ENCODE data around the gene ATG9B.
"Not testable (repeated sequence)": the region's sequence is repeated elsewhere in the genome, so short reads cannot be mapped to it uniquely, and the experiment has no call there.

ATG9B gene

DNA sequence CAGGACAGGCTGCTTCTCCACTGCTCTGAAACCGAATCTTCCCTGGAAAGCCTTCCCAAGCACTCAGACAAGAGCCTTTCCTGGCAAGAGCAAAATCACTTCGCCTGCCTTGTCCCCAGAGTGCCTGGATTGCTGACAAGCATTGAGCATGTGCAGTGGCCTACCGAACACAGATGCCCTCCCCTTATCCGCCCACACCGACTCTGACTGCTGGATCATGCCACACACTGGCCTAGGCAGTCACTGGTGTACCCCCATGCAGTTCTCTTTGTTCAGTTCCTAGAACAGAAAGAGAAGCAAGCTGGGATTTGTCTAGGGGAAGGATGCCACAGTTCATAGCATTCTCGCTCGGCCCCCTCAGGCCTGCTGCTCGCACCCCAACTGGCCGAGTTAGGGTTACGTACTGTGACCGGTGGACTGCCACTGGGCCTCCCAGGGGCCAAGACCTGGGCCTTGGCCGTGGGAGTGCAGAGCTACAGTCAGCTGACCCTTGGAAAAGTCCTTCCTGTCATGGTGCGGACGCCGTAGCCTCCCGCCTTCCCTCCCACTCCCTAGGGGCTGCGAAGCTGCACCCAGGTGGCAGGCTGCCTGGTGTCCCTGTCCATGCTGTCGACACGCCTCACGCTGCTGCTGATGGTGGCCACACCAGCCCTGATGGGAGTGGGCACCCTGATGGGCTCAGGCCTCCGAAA lies 10.9 kb upstream of the ATG9B start:
- no peak for DNase-seq (ENCODE audit: low read depth in 2 of 2)

DNA sequence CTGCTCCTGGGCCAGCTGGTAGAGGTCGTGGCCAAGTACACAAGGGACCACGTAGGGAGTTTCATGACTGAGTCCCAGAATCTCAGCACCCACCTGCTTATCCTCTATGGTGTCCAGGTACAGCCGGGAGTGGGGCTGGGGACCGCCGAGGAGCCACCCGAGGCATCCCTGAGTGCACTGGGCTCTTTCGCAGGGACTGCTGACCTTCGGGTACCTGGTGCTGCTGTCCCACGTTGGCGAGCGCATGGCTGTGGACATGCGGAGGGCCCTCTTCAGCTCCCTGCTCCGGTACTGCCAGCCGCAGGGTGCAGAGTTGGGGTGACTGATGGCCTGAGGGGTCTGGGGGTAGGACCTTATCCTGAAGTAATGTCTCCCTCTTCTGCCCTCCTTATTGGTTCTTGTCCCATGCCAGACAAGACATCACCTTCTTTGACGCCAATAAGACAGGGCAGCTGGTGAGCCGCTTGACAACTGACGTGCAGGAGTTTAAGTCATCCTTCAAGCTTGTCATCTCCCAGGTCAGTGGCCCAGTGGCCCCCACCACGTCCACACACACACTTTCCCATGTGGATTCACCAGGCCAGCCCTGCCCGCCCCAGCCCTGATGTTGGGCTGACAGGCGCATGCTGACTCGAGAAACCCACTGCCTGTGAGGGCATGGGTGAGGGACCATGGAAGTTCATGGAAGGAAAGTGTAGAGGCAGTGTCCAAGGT lies 10.2 kb upstream of the ATG9B start:
- no peak for DNase-seq (ENCODE audit: low read depth in 2 of 2)

DNA sequence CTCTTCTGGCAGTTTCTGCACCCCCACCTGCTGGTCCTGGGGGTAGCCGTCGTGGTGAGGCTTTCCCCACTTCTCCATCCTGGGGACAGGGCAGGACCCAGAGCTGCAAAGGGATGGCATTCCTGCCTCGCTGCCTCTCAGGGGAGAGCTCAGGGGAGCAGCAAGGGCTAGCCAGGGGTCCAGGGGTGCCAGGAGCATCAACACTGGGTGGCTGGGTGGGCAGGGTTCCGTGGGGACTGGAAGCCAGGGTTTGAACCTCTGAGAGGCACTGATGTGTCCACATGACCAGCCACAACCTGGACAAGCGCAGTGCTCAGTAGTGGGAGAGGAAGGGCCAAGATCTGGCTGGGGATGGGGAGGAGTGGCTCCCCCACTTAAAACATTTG lies 9.6 kb upstream of the ATG9B start:
- no peak for DNase-seq (ENCODE audit: low read depth in 2 of 2)

DNA sequence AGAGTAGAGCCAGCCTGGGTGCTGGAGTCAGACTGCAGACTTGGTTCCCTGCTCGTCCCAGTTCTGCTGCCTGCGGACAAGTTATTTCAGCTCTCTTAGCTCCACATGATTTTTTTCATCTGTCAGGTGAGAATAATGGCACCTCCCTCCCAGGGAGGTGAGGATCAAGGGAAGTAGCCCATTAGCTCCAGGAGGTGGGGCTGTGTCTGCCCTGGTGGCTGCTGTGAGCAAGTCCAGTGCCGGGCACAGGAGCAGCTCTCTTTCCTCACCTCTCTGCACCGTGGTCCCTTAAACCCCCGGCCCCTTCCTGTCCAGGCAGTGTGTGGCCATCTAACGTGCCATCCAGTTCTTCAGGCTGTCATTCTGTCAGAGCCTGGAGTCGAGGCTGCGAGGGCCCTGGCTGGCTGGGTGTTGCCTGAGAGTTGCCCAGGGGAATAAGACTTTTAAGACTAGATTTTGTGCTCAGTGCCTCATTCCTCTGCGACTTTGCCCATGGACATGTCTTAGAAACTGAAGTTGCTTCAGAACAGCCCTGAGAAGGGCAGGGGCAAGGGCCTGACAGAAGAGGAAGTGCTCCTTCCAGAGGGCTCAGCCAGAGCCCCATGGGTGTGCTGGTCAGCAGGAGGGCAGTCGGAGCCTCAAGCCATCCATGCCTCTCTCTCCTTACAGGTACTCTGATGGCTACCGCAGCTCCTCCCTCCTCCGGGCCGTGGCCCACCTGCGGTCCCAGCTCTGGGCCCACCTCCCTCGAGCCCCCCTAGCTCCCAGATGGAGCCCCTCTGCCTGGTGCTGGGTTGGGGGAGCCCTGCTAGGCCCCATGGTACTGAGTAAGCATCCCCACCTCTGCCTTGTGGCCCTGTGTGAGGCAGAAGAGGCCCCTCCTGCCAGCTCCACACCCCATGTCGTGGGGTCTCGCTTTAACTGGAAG lies 8.9 kb upstream of the ATG9B start:
- no peak for DNase-seq (ENCODE audit: low read depth in 2 of 2)

DNA sequence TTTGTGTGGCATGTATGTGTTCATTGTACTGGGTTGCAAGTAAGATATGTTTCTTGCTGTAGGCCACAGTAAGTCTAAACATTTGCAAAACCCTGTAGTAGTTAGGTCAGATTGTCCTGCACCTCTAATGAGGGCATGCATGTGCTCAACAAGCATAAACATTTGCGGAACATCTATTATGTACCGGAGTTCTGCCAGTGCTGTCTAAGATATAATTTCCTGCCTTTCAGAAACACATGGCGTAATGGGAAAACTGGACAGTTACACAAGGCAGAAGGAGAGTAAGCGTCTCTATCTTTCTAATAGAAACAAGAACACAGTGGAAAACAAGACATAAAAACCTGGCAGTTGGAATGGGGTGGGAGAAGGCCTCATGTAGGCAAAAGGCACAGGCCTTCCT lies 6.7 kb upstream of the ATG9B start:
- no peak for DNase-seq (ENCODE audit: low read depth in 2 of 2)

DNA sequence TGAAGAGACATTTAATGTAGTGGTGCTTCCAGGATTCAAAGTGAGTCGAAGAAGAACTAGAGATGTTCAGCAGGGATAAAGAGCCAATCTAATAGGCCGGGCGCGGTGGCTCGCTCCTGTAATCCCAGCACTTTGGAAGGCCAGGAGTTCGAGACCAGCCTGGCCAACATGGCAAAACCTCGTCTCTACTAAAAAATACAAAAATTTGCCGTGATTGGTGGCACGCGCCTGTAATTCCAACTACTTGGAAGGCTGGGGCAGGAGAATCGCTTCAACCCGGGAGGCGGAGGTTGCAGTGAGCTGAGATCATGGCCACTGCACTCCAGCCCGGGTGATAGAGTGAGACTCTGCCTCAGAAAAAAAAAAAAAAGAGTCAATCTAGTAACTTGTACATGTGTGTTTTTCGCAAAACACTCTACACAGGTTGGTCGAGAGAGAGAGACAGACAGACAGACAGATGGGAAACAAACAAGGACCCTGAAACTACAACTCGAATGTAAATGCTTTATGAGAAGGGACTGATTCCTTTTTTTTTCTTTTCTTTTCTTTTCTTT lies 4.7 kb upstream of the ATG9B start:
- no peak for DNase-seq (ENCODE audit: low read depth in 2 of 2)

GRCh38 chr7:151028131-151028947 lies 4.0 kb upstream of the ATG9B start, which contains the start of gene ABCB8:
TSS of gene ABCB8 (plus strand) at chr7:151028450. CDS start at chr7:151028516, 66 bp downstream.
- DNase-seq (ENCODE audit: low read depth in 2 of 2) = peak; percentile 96 to 97

DNA sequence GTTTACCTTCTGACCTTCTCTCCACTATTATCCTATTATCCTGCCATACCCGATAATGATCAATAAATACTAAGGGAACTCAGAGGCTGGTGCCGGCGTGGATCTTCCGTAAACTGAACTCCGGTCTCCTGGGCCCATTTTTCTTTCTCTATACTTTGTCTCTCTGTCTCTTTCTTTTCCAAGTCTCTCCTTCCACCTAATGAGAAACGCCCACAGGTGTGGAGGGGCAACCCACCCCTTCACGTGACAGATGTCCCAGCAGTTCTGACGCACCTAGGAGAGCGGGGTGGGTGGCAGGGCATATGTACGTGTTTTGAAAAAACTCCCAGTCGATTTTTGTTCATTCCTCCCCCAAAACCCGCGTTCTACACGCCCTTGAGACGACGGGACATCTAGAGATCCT lies 3.4 kb upstream of the ATG9B start:
- not testable (repeated sequence) for DNase-seq (ENCODE audit: low read depth in 2 of 2)

- DNase-seq (ENCODE audit: low read depth in 2 of 2) = not testable (repeated sequence)
Observed at GRCh38 chr7:151026771-151027727, 2.8 kb upstream of the ATG9B start.

DNA sequence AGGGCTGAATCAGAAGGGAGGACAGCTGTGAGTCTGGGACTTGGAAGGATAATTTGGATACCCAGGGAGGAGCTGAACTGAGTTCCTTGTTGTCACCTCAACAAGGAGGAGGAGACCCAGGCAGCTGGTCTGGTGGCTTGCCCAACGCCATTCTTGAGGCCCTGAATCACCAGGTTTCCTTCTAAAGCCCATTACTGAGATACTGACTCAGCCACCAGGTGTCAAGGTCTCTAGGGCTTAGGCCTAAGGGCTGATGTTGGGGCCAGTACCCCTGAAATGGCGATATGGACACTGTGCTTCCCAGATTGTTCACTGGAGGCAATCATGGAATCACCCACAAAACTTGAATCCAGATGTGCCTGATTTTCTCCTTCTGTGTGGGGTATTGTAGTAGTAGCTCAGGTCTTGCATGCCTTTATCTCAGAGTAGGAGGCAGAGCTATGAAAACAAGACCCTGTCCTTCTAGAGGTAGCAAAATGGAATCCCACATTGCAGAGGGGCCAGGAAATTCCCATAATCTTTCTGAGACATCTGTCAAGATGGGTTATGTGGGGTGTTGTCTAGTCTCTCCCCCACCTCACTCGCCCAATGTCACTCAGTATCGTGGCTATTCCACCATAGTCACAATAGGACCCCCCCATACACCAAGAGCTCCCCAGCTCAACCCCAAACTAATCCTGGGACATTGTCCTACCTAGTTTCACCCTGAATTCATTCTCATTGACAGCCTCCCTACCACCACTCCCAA lies 1.8 kb upstream of the ATG9B start:
- DNase-seq (ENCODE audit: low read depth in 2 of 2) = no peak

DNA sequence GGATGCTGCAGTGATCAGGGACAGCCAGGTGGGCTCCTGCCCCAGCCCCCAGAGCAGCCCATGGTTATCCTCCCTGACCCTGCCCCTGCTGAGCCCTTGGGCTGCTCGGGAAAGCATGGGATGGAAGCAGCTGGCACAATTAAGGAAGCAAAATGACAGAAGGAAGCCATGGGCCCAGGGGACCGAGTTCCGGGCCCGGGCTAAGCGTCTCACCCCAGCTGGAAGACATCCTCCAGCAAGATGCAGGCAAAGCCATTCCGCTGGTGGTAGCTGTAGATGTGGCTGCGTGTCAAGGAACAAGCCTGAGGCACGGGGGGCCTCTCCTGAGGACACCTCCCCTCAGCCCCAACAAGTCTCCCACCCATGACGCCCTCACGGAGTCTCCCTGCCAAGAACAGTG lies 1.1 kb downstream of the ATG9B start:
- no peak for DNase-seq (ENCODE audit: low read depth in 2 of 2)

DNA sequence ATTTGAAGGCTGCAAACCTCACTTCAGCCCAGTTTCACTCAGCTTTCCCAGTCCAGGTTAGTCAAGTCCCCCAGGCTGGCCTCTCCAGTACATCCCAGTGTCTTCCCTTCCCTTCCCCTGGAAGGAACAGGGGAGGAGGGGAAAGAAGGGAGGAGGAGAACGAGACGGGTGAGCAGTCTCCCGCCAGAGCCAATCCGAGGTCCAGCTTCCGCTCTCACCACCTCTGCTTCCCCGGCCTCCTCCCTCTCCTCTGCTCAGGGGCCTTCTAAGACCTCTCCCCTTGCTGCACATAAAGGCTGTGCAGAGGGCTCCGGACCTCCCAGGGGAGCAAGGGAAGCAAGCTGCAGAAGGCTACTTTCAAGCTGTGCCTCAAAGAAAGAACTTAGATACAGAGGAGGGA lies 4.1 kb downstream of the ATG9B start:
- no peak for DNase-seq (ENCODE audit: low read depth in 2 of 2)

- no peak for DNase-seq (ENCODE audit: low read depth in 2 of 2)
Observed at GRCh38 chr7:151019130-151019447, 5.2 kb downstream of the ATG9B start.

DNA sequence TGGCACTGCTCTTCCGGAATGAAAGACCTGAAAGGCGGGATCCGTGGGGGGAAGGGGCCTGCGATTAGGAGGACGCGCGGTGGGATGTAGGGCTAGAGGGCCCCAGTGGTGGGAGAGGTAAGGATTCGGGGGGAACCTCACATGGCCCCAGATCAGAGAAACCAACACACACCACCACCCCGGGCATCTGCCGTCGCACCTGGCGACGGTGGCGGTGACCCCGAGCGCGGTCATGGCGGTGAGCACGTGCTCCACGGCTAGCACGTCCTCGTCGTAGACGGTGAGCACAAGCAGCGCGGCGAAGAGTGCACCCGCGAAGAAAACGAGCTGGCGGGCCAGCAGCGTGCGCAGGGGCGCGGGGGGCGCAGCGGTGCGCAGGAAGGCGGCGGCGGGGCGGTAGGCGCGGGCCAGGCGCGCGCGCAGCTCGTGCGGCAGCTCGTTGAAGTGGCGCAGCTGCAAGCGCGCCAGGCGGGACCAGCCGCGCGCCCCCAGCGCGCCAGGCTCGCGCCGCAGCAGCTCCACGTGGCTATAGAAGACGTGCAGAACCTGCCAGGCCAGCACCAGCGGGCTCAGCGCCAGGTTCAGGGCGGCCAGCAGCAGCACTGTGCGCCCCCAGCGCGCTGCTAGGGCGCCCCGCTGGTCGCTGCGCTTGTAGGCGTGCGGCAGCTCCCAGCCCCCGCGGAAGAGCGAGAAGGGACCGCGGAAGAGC lies 5.7 kb downstream of the ATG9B start:
- DNase-seq (ENCODE audit: low read depth in 2 of 2) = no peak

DNA sequence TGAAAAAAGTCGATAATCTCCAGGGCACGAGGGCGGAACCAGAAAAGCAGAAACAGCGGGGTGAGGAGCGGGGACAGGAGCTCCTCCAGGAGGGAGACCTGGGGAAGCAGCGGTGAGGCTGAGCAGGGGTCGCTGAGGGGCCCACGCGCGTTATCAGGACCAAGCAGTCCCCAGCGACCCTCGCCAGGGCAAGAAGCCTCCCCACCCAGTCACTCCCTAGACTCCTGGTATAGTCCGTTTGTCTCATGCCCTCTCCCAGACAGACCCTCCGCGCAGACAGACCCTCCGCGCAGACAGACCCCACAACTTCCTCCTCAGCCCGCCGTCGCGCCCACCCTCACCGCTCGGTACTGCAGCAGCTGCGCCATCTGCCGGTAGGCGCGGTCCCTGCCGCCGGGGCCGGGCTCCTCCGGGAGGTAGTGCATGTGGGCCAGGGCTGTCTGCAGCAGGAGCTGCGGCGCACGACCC lies 6.3 kb downstream of the ATG9B start:
- peak; percentile 75 to 76 for DNase-seq (ENCODE audit: low read depth in 2 of 2)

DNA sequence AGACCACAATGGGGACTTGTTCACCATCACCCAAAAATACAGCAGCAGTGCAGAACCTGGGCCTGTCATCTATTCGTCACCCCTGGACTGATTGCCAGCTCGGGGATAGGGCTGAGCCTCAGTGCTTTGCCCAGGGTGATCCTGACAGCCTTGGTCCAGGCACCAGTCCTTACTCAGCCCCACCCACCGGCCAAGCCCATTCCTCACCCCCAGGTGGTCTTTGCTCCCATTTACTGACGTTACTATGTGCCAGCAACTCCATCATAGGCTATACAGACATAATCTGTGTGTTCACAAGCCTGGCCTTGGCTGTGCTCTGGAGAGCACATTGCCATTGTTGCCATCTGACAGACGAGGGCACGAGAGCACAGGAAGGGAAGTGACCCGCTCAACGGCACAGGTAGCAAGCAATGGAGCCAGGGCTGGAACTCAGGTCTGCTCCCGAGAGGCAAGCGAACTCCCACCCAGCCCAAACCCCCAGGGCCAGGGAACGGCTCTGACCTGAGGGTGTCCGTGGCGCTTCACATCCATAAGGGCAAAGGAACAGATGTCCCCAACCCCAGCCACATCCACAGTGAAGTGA lies 6.8 kb downstream of the ATG9B start:
- DNase-seq (ENCODE audit: low read depth in 2 of 2) = no peak

- no peak for DNase-seq (ENCODE audit: low read depth in 2 of 2)
Observed at GRCh38 chr7:151016942-151017341, 7.4 kb downstream of the ATG9B start.

DNA sequence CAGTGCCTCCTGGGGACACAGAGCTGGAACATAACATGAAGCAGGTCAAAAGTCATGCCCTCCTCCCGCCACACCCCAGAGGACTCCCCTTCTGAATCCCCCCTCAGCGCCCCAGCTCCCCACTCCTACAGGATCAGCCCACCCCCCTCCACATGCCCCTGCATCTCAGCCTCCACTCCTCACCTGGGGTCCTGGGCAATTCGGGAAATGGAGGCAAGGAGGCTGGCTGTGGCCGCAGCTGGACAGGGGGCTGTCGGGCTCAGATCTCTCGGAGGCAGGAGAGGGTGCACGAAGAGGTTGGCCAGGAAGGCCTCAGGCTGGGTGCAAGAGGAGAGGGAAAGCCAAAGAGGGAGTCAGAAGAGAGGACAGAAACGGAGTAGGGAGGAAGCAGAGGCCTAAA lies 7.8 kb downstream of the ATG9B start:
- no peak for DNase-seq (ENCODE audit: low read depth in 2 of 2)
